ENCODE results near the gene TMEM165.
"Not testable (repeated sequence)": the region's sequence is repeated elsewhere in the genome, so short reads cannot be mapped to it uniquely, and the experiment has no call there.

TMEM165 gene, protein sequence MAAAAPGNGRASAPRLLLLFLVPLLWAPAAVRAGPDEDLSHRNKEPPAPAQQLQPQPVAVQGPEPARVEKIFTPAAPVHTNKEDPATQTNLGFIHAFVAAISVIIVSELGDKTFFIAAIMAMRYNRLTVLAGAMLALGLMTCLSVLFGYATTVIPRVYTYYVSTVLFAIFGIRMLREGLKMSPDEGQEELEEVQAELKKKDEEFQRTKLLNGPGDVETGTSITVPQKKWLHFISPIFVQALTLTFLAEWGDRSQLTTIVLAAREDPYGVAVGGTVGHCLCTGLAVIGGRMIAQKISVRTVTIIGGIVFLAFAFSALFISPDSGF

DNA sequence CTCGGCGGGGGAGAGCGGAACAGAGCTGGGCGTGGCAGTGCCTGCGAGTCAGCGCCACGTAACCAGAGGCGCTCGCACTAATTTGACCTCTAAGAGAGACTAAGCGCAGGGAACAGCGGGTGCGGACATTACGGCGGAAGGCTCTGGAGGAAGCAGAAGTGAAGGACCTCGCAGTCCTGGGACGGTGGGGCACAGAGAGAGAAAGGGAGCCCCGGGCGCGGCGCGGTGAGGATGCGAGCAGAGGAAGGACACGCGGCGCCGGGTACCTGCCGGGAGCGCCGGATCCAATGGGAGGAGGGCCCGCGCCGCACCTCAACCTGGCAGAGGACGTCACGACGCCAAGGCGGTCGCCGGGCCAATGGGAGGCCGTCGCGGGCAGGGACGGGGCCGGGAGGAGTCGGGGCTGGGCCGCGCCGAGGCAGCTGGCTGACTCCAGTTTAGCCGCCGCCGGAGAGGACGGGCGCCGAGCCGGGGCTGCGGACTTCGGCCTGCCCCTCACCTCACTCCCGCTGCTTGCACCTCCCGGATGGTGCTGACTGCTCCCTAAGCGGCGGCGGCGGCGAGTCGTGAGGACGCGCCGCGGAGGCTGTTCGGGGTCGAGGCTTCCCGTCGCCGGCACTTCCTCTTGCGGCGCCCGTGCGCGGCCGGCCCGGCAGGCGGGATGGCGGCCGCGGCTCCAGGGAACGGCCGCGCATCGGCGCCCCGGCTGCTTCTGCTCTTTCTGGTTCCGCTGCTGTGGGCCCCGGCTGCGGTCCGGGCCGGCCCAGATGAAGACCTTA lies at the start of gene TMEM165:
TMEM165 (plus strand) TSS at position 429 of the 779 bp plus-strand sequence; CDS start at position 662, 233 bp downstream.
- peak; percentile 81 for DNase-seq (ENCODE audit: low spot score)

DNA sequence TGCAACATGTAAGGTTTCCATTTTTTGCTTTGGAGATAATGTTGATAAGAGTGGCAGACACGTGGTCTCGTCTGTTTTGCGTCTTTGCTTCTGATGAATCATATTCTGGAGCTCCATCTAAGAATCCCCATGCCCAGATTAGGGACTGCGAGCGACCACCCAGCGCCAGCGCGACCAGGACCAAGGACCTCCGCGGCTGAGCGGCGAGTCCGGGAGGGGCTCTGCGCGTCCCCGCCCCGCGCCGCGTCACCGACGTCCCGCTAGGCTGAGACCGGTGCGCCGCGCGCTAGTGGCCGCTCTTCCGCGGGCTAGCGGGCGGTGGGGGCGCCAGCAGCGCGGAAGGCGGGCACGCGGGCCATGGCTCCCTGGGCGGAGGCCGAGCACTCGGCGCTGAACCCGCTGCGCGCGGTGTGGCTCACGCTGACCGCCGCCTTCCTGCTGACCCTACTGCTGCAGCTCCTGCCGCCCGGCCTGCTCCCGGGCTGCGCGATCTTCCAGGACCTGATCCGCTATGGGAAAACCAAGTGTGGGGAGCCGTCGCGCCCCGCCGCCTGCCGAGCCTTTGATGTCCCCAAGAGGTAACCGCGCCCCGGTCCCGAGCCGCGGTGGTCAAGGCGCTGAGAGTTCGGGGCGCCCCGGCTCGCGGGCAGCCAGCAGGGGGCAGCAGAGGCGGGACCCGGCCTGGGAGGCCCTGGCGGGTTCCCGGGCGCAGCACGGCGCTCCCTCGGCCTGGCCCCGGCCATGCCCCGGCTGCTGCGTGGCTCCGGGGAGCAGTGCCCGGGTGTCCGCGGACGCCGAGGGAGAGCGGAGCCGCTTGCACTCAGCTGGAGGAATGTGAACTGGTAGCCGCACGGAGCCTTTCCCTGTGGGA lies 49.5 kb upstream of the TMEM165 start, which contains the start of gene SRD5A3:
SRD5A3 (plus strand) TSS at position 263 of the 871 bp plus-strand sequence; CDS start at position 358, 95 bp downstream.
- DNase-seq (ENCODE audit: low spot score): peak; percentile 74

DNA sequence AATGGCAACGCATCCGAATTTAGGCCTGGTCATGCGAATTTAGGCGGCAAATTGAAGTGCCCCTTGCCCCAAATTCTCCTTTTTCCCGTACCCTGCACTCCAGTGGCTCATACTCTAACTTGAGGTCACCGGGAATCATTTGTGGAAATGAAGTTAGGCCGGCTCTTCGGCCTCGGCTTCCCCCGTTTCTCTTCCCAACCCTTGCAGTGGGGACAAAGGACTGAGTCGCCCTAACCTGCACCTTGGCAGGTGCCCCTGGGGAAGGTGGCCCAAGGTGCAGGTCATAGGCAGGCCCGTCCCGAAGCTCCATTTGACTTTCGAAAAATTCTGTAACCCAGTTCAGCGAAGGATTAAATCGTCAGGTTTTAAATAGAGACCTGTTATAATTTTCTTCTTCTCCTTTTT lies 48.9 kb upstream of the TMEM165 start:
- DNase-seq (ENCODE audit: low spot score): no peak

DNA sequence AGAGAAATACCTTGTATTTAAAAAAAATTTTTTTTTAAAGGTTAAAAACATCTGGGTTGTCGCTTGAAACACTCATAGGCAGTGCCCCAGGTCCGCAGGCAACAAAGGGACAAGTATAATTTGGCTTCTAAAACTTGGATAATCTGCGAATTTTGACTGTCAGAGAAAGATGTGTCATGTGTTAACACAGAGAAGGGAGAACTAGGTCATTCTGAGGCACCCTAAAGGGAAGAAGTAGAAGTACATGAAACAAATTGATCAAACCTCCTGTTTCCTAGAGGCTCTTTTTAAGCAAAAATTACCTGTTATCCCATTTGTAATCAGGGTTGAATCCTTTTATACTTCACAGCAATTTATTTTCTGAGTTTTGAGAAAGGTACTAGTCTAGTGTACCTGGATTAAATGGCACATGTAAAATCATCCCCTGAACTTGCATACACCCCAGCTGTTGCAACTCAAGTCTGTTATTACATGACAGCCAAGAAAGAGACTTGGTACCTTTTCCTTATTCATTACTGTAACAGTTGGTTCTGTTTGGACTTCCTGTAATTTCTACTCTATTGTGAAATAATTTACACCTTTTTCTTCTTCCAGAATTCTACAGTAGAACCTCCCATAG lies 48.0 kb upstream of the TMEM165 start:
- DNase-seq (ENCODE audit: low spot score): no peak

DNA sequence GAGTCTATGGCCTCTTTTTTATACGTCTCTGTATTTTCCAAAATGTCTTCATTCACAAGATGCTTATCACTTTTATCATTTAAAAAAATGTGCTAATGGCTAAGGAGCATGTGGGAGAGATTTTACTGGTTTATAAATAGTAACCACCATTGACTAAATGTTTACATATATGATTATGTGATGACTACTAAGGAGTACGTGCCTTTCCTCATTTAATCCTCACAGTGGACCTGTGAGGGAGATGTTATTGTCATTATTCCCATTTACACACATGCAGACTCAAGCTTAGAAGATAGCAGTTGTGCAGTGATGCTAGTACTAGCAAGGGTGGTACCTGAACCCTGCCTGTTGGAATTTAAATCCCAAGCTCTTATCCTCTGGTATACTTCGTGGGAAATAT lies 47.3 kb upstream of the TMEM165 start:
- no peak for DNase-seq (ENCODE audit: low spot score)

DNA sequence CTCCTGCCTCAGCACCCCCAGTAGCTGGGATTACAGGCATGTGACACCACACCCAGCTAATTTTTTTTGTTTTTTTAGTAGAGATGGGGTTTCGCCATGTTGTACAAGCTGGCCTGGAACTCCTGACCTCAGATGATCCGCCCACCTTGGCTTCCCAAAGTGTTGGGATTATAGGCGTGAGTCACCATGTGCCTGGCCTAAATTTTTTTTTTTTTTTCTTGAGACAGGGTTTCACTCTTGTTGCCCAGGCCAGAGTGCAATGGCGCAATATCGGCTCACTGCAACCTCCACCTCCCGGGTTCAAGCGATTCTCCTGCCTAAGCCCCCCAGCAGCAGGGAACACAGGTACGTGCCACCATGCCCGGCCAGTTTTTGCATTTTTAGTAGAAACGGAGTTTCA lies 44.9 kb upstream of the TMEM165 start:
- DNase-seq (ENCODE audit: low spot score): not testable (repeated sequence)

DNA sequence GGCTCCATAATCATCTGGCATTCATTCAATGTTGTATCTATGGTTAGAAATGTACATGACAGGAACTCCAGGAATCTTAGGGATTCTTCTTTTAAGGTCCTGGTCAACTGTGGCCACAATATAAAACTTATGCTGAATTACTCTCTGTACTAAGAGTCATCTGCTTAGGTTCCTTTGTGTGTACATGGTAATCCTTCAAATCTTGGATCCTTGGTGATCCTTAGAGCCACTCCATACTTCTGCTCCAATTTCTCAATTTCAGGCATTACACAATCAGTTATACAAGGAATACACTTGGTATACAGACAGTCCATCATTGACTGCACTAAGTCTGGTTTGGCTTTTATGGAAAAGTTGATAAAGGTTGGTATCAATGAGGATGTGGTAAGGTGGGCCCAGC lies 43.9 kb upstream of the TMEM165 start:
- no peak for DNase-seq (ENCODE audit: low spot score)

DNA sequence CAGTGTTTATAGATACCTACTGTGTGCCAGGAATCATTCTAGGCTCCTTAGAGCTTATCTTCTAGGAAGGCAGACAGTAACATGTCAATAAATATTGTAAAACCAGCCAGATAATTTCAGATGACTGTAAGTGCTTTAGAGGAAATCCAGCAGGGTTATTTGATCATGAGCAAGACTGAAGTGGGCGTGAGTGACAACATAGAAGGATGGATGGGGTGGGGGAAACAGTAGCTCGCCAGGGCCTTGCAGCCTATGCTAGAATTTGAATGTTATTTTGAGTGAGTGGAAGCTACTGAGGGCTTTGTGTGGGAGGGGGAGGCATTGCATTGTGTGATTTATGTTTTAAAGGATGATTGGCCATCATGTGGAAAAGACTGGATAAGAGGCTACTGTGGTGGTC lies 43.0 kb upstream of the TMEM165 start:
- no peak for DNase-seq (ENCODE audit: low spot score)

DNA sequence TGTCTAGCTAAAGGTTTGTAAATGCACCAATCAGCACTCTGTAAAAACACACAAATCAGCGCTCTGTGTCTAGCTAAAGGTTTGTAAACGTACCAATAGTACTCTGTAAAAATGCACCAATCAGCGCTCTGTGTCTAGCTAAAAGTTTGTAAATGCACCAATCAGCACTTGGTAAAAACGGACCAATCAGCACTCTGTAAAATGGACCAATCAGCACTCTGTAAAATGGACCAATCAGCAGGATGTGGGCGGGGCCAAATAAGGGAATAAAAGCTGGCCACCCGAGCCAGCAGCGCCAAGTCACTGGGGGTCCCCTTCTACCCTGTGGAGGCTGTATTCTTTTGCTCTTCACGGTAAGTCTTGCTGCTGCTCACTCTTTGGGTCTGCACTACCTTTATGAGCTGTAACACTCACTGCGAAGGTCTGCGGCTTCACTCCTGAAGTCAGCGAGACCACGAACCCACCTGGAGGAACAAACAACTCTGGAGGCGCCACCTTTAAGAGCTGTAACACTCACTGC lies 42.5 kb upstream of the TMEM165 start:
- not testable (repeated sequence) for DNase-seq (ENCODE audit: low spot score)

DNA sequence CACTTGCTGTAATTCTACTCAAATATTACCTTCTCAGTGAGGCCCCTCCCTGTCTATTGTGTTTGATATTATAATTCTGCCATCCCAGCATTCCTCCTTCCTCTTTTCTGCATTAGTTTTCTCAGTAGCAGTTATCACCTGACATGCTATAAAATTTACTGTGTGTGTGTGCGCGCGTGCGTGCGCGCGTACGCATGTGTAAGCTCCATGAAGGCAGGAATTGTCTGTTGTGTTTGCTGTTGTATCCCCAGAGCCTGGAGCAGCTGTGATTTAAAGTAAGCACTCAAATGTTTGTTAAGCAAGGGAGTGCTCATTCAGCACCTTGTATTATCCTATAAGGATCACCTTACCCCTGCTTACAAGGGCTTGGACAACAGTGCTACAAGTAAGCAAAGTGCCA lies 41.1 kb upstream of the TMEM165 start:
- no peak for DNase-seq (ENCODE audit: low spot score)

DNA sequence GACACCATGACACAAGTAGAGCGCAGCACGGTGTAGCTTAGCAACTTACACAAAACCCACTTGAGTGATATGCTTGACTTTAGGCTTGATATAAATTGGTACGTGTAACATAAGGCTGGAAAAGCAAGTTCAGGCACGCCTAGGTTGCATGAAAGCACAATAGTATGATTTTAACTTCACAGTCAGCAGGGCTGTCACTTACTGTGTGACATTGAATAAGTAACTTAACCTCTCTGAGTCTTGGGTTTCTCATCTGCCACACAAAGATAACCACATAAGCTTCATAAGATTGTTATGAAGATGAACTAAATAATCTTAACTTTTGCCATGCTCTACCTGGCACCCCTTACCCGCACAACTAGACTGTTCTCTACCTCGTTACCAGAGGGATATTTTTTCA lies 40.2 kb upstream of the TMEM165 start:
- DNase-seq (ENCODE audit: low spot score): no peak

DNA sequence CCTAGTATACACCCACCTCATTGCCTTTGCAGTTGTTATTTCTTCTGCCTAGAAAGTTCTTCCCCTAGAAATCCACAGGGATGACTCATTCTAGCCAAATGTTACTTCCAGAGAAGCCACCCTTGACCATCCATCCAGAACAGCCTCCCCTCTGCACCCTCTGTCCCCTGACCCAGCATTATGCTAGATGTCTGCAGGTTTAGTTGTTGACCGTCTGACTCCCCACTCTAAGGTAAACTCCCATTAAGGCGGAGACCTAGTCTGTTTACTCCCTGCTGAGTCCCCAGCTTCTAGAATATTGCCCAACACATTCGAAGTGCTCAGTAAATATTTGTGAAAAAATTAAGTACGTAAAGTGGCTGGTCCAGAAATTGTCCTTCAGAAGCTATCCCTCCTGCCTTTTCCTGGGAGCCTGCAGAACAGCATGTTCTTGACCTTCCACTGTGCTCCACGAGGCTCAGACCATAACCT lies 38.7 kb upstream of the TMEM165 start:
- DNase-seq (ENCODE audit: low spot score): peak; percentile 29

DNA sequence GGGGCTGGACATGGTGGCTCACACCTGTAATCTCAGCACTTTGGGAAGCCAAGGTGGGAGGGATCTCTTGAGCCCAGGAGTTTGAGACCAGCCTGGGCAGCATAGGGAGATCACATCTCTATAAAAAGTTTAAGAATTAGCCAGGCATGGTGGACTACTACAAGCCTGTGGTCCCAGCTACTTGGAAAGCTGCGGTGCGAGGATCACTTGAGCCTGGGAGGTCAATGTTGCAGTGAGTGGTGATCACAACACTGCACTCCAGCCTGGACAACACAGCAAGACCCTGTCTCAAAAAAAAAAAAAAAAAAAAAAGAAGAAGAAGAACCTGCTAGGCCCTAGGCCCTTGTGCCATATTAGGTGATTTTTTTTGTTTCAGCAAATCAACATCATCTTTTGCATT lies 37.5 kb upstream of the TMEM165 start:
- no peak for DNase-seq (ENCODE audit: low spot score)

DNA sequence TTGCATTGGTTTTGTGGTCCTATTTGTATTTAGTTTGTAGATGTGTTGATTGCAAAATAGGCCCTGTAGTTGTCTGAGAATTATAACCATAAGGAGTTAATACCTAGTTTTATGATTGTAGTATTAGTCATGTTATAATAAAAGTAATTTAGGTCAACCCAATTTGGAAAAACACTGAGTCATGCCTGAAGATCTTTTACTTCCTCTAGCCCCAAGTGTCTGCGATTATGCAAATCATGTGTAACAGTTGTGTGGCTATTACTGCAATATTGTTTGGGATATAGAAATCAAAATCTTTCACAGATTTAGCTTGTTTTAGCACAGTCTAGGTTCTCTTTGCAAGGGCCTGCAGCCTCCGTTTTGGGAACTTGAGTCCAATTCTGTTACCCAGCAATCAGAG lies 37.1 kb upstream of the TMEM165 start:
- DNase-seq (ENCODE audit: low spot score): no peak

DNA sequence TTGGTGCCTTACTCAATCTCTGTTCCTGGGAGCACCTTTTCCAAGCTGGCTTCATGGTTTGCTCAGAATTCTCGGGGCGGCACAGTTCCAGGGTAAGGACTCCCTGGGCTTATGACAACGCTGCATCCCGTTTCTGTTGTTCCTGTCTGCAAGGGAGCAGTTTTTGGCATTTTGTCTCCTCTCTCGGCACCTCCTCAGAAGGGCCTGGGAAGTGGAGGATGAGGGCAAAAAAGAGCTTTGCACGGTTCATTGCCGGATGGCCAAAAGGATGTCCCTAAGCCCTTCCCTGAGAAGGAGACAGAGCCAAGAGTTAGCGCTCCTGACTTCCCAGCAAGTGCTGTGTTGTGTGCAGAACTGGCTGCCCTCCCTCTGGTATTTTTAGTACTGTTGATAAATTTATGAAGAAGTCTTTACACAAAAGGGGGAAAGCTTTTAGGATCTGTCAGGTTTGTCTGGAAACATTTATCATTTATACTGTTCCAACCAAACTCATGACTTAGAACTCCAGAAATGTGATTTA lies 36.3 kb upstream of the TMEM165 start:
- no peak for DNase-seq (ENCODE audit: low spot score)

DNA sequence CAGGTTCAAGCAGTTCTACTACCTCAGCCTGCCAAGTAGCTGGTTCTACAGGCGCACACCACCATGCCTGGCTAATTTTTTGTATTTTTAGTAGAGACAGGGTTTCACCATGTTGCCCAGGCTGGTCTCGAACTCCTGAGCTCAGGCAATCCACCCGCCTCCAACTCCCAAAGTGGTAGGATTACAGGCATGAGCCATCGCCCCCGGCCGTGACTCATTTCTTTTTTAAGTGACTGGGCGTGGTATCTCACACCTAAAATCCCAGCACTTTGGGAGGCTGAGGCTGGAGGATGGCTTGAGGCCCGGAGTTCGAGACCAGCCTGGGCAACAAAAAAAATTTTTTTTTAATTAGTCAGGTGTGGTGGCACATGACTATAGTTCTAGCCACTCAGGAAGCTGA lies 32.8 kb upstream of the TMEM165 start:
- not testable (repeated sequence) for DNase-seq (ENCODE audit: low spot score)

DNA sequence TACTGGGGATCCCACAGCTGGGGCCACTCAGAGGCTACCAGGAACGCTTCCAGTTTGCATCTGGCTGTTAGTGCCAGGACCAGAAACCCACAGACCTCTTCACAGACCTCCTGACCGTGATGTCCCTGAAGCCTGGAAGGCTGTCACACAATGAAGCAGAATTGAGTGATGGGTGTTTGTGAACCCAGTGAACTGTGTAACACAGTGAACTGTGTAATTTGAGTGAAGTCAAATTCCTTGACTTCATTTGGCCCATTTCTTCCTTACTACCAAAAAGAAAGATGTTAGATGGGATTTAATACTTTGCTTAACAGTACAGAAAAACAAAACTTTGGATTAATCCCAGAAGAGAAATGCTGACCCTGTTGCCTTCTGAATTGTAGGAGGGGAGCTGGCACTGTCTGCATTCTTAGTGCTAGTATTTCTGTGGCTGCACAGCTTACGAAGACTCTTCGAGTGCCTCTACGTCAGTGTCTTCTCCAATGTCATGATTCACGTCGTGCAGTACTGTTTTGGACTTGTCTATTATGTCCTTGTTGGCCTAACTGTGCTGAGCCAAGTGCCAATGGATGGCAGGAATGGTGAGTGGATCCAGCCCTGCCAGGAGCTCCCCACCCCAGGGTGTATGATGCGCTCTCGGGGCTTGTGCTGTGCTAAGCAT lies 31.9 kb upstream of the TMEM165 start:
- DNase-seq (ENCODE audit: low spot score): no peak

DNA sequence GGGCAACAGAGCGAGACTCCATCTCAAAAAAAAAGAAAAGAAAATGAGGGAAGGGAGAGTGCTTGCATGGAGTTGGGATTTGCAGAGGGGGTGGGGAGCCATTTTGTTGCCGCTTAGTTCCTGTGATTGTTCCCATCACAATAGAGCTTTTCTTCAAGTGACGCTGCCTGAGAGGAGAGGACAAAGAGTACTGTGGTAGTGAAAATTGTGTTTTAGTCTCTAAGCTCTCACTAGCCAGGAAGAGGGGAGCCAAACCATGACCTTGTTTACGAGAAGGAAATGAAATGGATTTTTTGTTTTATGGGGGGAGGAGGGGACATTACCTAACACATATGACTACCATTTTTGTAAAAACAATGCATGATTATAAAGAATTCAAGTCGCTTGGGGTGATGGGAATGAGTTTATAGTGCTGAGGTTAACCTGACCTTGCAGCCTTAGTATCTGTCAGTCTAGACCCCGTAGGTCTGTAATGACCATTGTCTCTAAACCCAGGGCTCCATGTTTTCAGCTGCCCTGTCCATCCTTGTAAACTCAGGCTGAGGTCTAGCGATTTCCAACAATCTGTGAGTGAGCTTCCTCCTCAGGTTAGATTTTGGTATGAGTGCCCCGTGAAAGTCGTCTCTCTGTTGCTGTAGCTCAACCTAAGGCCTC lies 30.9 kb upstream of the TMEM165 start:
- DNase-seq (ENCODE audit: low spot score): no peak

DNA sequence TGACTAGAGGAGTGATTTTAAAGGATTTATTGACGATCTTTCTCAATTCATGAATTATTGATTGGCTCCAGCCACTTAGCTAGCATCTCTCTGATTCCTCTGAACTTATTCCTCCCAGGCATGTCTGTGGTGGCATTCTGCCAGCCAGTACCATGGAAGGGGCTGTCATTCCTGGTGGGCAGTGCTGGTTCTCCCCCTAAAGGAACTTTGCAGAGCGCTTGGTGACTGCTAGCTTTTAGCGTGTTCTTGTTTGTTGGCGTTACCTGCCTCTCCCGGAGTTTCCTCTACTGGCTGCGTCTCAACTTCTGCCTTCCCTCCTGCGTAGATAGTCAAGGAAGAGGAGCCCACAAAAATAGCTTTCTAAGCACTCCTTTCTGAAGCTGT lies 30.4 kb upstream of the TMEM165 start:
- no peak for DNase-seq (ENCODE audit: low spot score)

DNA sequence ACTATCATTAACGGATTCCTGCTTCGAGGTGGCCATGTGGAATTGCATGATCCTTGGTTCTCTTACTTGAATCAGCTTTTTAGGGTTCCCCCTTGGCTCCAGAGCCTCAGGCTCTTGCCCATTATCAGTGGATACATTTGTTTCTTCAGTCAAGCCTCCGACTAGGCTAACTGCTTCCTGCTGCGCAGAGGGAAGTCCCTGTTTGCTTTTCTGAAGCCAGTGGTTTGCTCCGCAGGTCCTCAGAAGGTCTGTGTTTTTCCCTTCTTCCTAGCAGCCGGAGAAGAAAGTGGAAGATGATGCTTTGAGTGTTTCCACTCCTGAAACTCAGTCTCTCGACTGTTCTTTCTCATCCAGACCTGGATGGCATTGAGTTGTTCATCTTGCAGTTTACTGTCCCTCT lies 29.1 kb upstream of the TMEM165 start:
- no peak for DNase-seq (ENCODE audit: low spot score)
